H9 (cell line): ENCODE results near the gene ECD. TPM values are rescaled to one million over a fixed set of nuclear protein-coding genes. Genes with fewer than 3 reads are reported as not detected.

ENCODE experiments used
- DNase-seq: peaks from one replicate; pipeline ENCODE4 v3.0.0-alpha.2; 2017
- H2AFZ ChIP-seq: one replicate; pipeline ENCODE4 v1.6.1; 2013; ENCODE audit warnings: mild to moderate bottlenecking, low read length, control low read depth, moderate library complexity
- H2AK5ac ChIP-seq: 2 replicates; pipeline ENCODE4 v1.6.1; 2013; ENCODE audit warnings: low read length, control low read depth, mixed read lengths; ENCODE audit not compliant: insufficient read length
- H2BK120ac ChIP-seq: one replicate; pipeline ENCODE4 v1.6.1; 2013; ENCODE audit warnings: low read depth, mild to moderate bottlenecking, low read length, control low read depth, inconsistent platforms; ENCODE audit not compliant: poor library complexity, severe bottlenecking
- H2BK12ac ChIP-seq: 2 replicates; pipeline ENCODE4 v1.6.1; 2013; ENCODE audit warnings: low read length, control low read depth, mixed read lengths, low read depth; ENCODE audit not compliant: insufficient read length
- H2BK15ac ChIP-seq: 2 replicates; pipeline ENCODE4 v1.6.1; 2013; ENCODE audit warnings: low read depth, low read length, control low read depth
- H2BK20ac ChIP-seq: one replicate; pipeline ENCODE4 v1.6.1; 2013; ENCODE audit warnings: low read depth, mild to moderate bottlenecking, low read length, control low read depth, inconsistent platforms; ENCODE audit not compliant: poor library complexity, severe bottlenecking
- H2BK5ac ChIP-seq: 2 replicates; pipeline ENCODE4 v1.6.1; 2013; ENCODE audit warnings: low read length, control low read depth, mixed read lengths; ENCODE audit not compliant: insufficient read length
- H3K14ac ChIP-seq: 2 replicates; pipeline ENCODE4 v1.6.1; 2013; ENCODE audit warnings: low read length, control low read depth; ENCODE audit not compliant: insufficient read depth
- H3K18ac ChIP-seq: 2 replicates; pipeline ENCODE4 v1.6.1; 2013; ENCODE audit warnings: low read depth, mild to moderate bottlenecking, mixed read lengths, low read length, control low read depth; ENCODE audit not compliant: insufficient read length
- H3K23ac ChIP-seq: 2 replicates; pipeline ENCODE4 v1.6.1; 2013; ENCODE audit warnings: low read length, control low read depth, mixed read lengths, low read depth; ENCODE audit not compliant: insufficient read length
- H3K23me2 ChIP-seq: 2 replicates; pipeline ENCODE4 v1.6.1; 2013; ENCODE audit warnings: low read depth, mild to moderate bottlenecking, mixed read lengths, low read length, control low read depth; ENCODE audit not compliant: insufficient read length, poor library complexity, severe bottlenecking
- H3K27ac ChIP-seq: 2 replicates; pipeline ENCODE4 v1.5.1; 2013; ENCODE audit warnings: low read length, control low read depth, mixed read lengths, low read depth; ENCODE audit not compliant: insufficient read length
- H3K27me3 ChIP-seq: 2 replicates; pipeline ENCODE4 v1.6.1; 2013; ENCODE audit warnings: low read length, control low read depth, inconsistent platforms; ENCODE audit not compliant: insufficient read depth
- H3K4ac ChIP-seq: 2 replicates; pipeline ENCODE4 v1.6.1; 2013; ENCODE audit warnings: low read depth, mild to moderate bottlenecking, control low read depth, inconsistent platforms, low read length, moderate library complexity
- H3K4me1 ChIP-seq: 2 replicates; pipeline ENCODE4 v1.6.1; 2013; ENCODE audit warnings: low read length, control low read depth, inconsistent platforms; ENCODE audit not compliant: insufficient read depth
- H3K4me2 ChIP-seq: 2 replicates; pipeline ENCODE4 v1.6.1; 2013; ENCODE audit warnings: low read length, control low read depth, mixed read lengths; ENCODE audit not compliant: insufficient read length, insufficient read depth
- H3K56ac ChIP-seq: 2 replicates; pipeline ENCODE4 v1.6.1; 2013; ENCODE audit warnings: low read depth, mild to moderate bottlenecking, mixed read lengths, low read length, control low read depth; ENCODE audit not compliant: insufficient read length
- H3K79me1 ChIP-seq: 2 replicates; pipeline ENCODE4 v1.6.1; 2013; ENCODE audit warnings: low read depth, mild to moderate bottlenecking, moderate library complexity, low read length, control low read depth, inconsistent platforms; ENCODE audit not compliant: insufficient read depth, poor library complexity, severe bottlenecking
- H3K79me2 ChIP-seq: 2 replicates; pipeline ENCODE4 v1.6.1; 2013; ENCODE audit warnings: low read length, control low read depth, inconsistent platforms; ENCODE audit not compliant: insufficient read depth
- H3K9ac ChIP-seq: 2 replicates; pipeline ENCODE4 v1.6.1; 2013; ENCODE audit warnings: low read length, control low read depth, mixed read lengths; ENCODE audit not compliant: insufficient read length; ENCODE audit errors: extremely low read depth
- H3K9me3 ChIP-seq: one replicate; pipeline ENCODE4 v1.6.1; 2013; ENCODE audit warnings: low read depth, low read length, inconsistent platforms; ENCODE audit not compliant: control insufficient read depth
- H3T11ph ChIP-seq: one replicate; pipeline ENCODE4 v1.6.1; 2013; ENCODE audit warnings: mild to moderate bottlenecking, low read length, control low read depth, inconsistent platforms
- H4K20me1 ChIP-seq: one replicate; pipeline ENCODE4 v1.6.1; 2013; ENCODE audit not compliant: control insufficient read depth, insufficient read length, insufficient read depth
- H4K5ac ChIP-seq: 2 replicates; pipeline ENCODE4 v1.6.1; 2013; ENCODE audit warnings: low read depth, mild to moderate bottlenecking, mixed read lengths, low read length, control low read depth; ENCODE audit not compliant: insufficient read length
- H4K8ac ChIP-seq: replicated peaks from 2 replicates; pipeline ENCODE4 v1.6.1; 2013; ENCODE audit warnings: low read length, control low read depth, mixed read lengths, low read depth; ENCODE audit not compliant: insufficient read length
- H4K91ac ChIP-seq: 2 replicates; pipeline ENCODE4 v1.6.1; 2013; ENCODE audit warnings: low read depth, mild to moderate bottlenecking, moderate library complexity, mixed read lengths, low read length, control low read depth; ENCODE audit not compliant: insufficient read length
- H3K27ac Mint-ChIP-seq, 3 experiments: 2 replicates in 2 of 3; 3 replicates in 1 of 3; pipeline ENCODE4 v1.8.0; 2020 to 2021; ENCODE audit warnings: mixed read lengths in 3 of 3, mild to moderate bottlenecking in 1 of 3, moderate library complexity in 1 of 3
- H3K27me3 Mint-ChIP-seq: 2 replicates; pipeline ENCODE4 v1.8.0; 2021; ENCODE audit warnings: low read depth, mild to moderate bottlenecking, moderate library complexity, mixed read lengths
- H3K36me3 Mint-ChIP-seq, 3 experiments: 2 replicates in 2 of 3; 3 replicates in 1 of 3; pipeline ENCODE4 v1.8.0; 2020 to 2021; ENCODE audit warnings: low read depth in 3 of 3, mixed read lengths in 3 of 3; ENCODE audit not compliant: insufficient read depth in 1 of 3
- H3K4me1 Mint-ChIP-seq, 2 experiments: 2 replicates each; pipeline ENCODE4 v1.8.0; 2020; ENCODE audit warnings: mixed read lengths in 2 of 2
- H3K4me3 Mint-ChIP-seq, 2 experiments: 2 replicates in 1 of 2; 3 replicates in 1 of 2; pipeline ENCODE4 v1.8.0; 2020 to 2021; ENCODE audit warnings: mild to moderate bottlenecking in 2 of 2, mixed read lengths in 2 of 2, moderate library complexity in 1 of 2
- H3K9me3 Mint-ChIP-seq, 2 experiments: 2 replicates in 1 of 2; 3 replicates in 1 of 2; pipeline ENCODE4 v1.8.0; 2020; ENCODE audit warnings: mild to moderate bottlenecking in 2 of 2, mixed read lengths in 2 of 2, moderate library complexity in 1 of 2
- WGBS: extraction: QIAGEN DNeasy Blood & Tissue Kit; methylation state at CpG from one replicate; pipeline ENCODE4 v1.1.7; 2013; ENCODE audit warnings: missing lambda C conversion rate, low lambda C conversion rate, mixed read lengths; ENCODE audit not compliant: insufficient read length; ENCODE audit errors: extremely low coverage; 5-methylcytosine and 5-hydroxymethylcytosine counted together
- total RNA-seq: library from RNA; stranded (reverse); gene quantifications from 2 replicates; pipeline ENCODE4 v1.2.1, GENCODE V29; 2021
- TF ChIP-seq, protein P1 (sequence below): fragments of 200-600 bp; sonication (generic); conservative IDR thresholded peaks from 3 replicates; pipeline ENCODE4 v1.8.0; 2021; ENCODE audit warnings: antibody characterized with exemption, mild to moderate bottlenecking

The ECD gene
- total RNA-seq, 1 experiment from 2014 or later = 41.6 TPM

DNA sequence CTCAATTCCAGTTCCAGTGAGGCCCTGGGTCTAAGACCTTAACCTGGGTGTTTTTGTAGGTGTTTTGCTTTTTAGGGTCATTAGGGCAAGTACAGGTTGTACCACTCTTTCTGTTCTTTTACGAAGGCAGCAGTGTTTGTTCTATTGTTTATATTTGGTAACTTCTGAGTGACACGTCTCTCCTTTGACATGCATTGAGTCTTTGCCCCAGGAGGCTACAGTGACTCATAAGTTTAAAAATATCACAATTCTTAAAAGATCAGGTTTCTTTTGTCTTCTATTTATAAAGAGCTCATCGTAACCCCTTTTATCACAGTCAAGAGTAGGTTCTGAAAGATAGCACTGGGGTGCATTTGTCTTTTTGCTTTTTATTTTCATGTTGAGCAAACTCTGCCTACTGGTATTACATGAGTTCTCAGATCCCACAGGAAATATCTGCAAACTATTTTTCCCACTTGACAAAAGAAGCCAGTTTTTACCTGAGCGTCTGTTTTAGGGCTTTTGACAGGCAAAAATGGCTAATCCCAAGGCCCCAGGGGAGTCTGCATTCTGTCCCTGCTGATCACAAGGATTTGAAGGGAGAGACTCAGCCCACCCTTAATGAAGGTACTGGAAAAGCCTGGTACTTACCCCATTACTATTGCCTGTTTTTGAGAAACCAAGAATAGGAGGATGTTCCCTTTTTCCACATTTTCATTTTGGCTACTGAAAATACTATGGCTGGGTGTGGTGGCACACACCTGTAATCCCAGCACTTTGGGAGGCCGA is 49.6 kb downstream of the ECD start:
- H2AK5ac ChIP-seq = no peak overlapping the region
- H3K4me1 ChIP-seq = no peaks in the 10 kb centered on the region
- no peak overlapping the region for H3T11ph ChIP-seq
- H3K23ac ChIP-seq = no peak overlapping the region
- no peak overlapping the region for H3K14ac ChIP-seq
- H2AFZ ChIP-seq = no peak overlapping the region
- H3K27ac Mint-ChIP-seq = peak overlapping the region; percentile 53 to 91 (median 77); a peak in 1 of 7 replicates
- no peak overlapping the region for H2BK5ac ChIP-seq
- no peak for DNase-seq
- H4K20me1 ChIP-seq = no peaks in the 10 kb centered on the region
- no peak overlapping the region for H3K4me3 Mint-ChIP-seq
- no peaks in the 10 kb centered on the region for H3K27me3 ChIP-seq
- no peak overlapping the region for H4K8ac ChIP-seq
- no CpG with 5 or more reads among the region's 5 CpGs for WGBS
- no peak overlapping the region for H3K56ac ChIP-seq
- H3K4me2 ChIP-seq = no peak overlapping the region
- H4K91ac ChIP-seq = no peak overlapping the region
- TF ChIP-seq, protein P1, sequence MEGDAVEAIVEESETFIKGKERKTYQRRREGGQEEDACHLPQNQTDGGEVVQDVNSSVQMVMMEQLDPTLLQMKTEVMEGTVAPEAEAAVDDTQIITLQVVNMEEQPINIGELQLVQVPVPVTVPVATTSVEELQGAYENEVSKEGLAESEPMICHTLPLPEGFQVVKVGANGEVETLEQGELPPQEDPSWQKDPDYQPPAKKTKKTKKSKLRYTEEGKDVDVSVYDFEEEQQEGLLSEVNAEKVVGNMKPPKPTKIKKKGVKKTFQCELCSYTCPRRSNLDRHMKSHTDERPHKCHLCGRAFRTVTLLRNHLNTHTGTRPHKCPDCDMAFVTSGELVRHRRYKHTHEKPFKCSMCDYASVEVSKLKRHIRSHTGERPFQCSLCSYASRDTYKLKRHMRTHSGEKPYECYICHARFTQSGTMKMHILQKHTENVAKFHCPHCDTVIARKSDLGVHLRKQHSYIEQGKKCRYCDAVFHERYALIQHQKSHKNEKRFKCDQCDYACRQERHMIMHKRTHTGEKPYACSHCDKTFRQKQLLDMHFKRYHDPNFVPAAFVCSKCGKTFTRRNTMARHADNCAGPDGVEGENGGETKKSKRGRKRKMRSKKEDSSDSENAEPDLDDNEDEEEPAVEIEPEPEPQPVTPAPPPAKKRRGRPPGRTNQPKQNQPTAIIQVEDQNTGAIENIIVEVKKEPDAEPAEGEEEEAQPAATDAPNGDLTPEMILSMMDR = no peak
- H3K4ac ChIP-seq = no peak overlapping the region
- H2BK15ac ChIP-seq = no peak overlapping the region
- H3K4me1 Mint-ChIP-seq = peaks cover 8 to 9% of the 10 kb centered on the region in 2 experiments
- H3K36me3 Mint-ChIP-seq = peaks cover 2 to 15% (median 4%) of the 10 kb centered on the region in 3 experiments; a peak in 4 of 7 replicates
- H2BK12ac ChIP-seq = no peak overlapping the region
- no peak overlapping the region for H2BK20ac ChIP-seq
- no peaks in the 10 kb centered on the region for H3K9me3 Mint-ChIP-seq
- no peak overlapping the region for H3K18ac ChIP-seq
- H3K27me3 Mint-ChIP-seq = no peaks in the 10 kb centered on the region
- no peaks in the 10 kb centered on the region for H3K9me3 ChIP-seq
- no peak overlapping the region for H4K5ac ChIP-seq
- H3K79me1 ChIP-seq = no peaks in the 10 kb centered on the region
- H2BK120ac ChIP-seq = no peak overlapping the region
- H3K23me2 ChIP-seq = no peaks in the 10 kb centered on the region
- no peak overlapping the region for H3K27ac ChIP-seq
- H3K79me2 ChIP-seq = no peaks in the 10 kb centered on the region
- H3K9ac ChIP-seq = no peak overlapping the region
